ENCODE data around the gene THEMIS2.
"Not testable (repeated sequence)": the region's sequence is repeated elsewhere in the genome, so short reads cannot be mapped to it uniquely, and the experiment has no call there.

The THEMIS2 gene

GRCh38 chr1:27872059-27872801, at the start of gene THEMIS2:
Gene THEMIS2 (plus strand): TSS chr1:27872544. CDS start chr1:27872572, 28 bp downstream.
- H3K4me3 ChIP-seq (ENCODE audit: low read depth, low read length) = peak within 1 kb of the TSS; percentile 63
- TF ChIP-seq, protein P1, sequence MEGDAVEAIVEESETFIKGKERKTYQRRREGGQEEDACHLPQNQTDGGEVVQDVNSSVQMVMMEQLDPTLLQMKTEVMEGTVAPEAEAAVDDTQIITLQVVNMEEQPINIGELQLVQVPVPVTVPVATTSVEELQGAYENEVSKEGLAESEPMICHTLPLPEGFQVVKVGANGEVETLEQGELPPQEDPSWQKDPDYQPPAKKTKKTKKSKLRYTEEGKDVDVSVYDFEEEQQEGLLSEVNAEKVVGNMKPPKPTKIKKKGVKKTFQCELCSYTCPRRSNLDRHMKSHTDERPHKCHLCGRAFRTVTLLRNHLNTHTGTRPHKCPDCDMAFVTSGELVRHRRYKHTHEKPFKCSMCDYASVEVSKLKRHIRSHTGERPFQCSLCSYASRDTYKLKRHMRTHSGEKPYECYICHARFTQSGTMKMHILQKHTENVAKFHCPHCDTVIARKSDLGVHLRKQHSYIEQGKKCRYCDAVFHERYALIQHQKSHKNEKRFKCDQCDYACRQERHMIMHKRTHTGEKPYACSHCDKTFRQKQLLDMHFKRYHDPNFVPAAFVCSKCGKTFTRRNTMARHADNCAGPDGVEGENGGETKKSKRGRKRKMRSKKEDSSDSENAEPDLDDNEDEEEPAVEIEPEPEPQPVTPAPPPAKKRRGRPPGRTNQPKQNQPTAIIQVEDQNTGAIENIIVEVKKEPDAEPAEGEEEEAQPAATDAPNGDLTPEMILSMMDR (IDR thresholded peaks at IDR 0.05; ENCODE audit: insufficient read depth, low read depth, low read length, missing control alignments) = no peak
- peak; percentile 81 for DNase-seq (ENCODE audit: low read depth)

DNA sequence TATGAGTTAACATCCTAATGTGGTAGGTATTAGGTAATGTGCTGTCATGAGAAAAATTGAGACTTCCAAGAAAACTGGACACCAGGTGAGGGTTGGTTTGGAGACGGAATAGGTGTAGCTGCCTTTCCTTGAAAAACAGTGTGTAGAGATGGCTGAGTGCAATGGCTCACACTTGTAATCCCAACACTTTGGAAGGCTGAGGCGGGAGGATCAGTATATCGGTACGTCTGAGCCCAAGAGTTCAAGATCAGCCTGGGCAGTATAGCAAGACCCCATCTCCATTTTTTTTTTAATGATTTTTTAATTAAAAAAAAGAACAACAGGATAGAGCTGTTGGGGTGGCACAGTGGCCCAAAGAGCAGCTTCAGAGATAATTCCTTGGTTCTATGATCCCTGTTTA, 48.6 kb upstream of the THEMIS2 start:
- TF ChIP-seq, protein P1 (IDR thresholded peaks at IDR 0.05; ENCODE audit: insufficient read depth, low read depth, low read length, missing control alignments) = no peak
- no peak for DNase-seq (ENCODE audit: low read depth)
- H3K4me3 ChIP-seq (ENCODE audit: low read depth, low read length) = no peak overlapping the region

DNA sequence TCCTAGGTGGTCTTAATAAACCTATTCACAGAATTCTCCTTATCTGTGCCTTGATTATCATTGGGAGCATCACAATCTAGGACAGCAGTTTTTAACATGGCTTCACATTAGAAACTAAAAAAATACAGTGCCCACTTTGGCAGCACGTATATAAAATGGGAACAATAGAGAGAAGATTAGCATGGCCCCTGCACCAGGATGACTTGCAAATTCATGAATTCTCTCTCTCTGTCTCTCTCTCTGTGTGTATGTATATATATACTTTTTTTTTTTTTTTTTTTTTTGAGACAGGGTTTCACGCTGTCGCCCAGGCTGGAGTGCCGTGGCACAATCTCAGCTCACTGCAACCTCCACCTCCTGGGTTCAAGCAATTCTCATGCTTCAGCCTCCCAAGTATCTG, 47.9 kb upstream of the THEMIS2 start:
- DNase-seq (ENCODE audit: low read depth) = no peak
- no peak overlapping the region for H3K4me3 ChIP-seq (ENCODE audit: low read depth, low read length)
- TF ChIP-seq, protein P1 (IDR thresholded peaks at IDR 0.05; ENCODE audit: insufficient read depth, low read depth, low read length, missing control alignments) = no peak

DNA sequence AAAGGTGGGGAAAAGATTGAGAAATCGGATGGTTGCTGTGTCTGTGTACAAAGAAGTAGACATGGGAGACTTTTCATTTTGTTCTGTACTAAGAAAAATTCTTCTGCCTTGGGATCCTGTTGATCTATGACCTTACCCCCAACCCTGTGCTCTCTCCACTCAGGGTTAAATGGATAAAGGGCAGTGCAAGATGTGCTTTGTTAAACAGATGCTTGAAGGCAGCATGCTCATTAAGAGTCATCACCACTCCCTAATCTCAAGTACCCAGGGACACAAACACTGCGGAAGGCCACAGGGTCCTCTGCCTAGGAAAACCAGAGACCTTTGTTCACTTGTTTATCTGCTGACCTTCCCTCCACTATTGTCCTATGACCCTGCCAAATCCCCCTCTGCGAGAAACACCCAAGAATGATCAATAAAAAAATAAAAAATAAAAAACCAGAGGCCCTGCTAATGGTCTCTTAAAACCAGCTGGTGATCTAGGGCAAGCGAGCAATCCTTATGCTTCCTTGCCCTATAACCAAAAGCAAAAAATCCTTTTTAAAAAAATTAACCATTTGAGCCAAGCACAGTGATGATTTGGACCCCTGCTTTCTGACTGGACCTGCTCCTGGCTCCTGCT, 42.9 kb upstream of the THEMIS2 start:
- not testable (repeated sequence) for DNase-seq (ENCODE audit: low read depth)
- peak overlapping the region; percentile 96 for H3K4me3 ChIP-seq (ENCODE audit: low read depth, low read length)

DNA sequence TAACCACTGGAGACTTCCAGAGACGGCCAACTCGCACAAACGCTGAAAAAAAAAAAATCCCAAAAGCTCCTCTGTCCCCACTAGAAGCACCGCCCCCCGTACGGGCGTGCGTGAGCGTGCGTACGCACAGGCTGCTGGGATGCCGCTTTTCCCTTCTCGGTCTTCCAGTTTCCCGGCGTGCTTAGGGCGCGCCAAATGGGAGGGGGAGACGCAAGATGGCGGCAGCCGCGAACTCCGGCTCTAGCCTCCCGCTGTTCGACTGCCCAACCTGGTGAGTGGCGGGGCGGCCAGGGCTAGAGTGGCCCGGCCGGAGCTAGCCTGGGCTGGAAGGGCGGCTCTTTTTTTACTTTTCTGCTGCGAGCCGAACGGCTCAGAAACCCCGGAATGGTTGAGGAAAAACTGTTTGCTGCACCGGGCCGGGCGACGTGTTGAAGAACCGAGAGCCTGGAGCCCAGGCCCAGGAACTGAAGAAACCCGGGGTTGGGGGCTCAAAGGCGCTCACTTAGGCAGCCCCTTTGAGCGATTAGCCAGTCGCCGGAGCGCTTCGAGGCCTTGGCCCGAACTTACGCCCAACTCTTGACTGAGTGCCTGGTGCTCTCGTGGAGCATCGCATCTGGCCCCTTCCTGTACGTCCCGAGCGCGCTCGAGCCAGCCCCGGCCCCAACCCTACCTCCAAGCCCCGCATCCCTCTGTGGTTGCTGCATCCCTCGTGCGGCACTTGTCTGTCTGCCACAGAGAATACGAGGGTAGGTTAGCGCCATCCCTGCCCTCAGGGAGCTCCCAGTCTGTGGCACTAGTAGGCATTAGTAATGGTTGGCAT, 41.5 kb upstream of the THEMIS2 start, which contains the start of gene PPP1R8:
Gene PPP1R8 (plus strand): TSS at position 162 of the 820 bp plus-strand sequence. CDS start 54 bp downstream, at position 216.
- TF ChIP-seq, protein P1 (IDR thresholded peaks at IDR 0.05; ENCODE audit: insufficient read depth, low read depth, low read length, missing control alignments) = no peak
- peak; percentile 97 for DNase-seq (ENCODE audit: low read depth)
- H3K4me3 ChIP-seq (ENCODE audit: low read depth, low read length) = peak within 1 kb of the TSS; percentile 96

DNA sequence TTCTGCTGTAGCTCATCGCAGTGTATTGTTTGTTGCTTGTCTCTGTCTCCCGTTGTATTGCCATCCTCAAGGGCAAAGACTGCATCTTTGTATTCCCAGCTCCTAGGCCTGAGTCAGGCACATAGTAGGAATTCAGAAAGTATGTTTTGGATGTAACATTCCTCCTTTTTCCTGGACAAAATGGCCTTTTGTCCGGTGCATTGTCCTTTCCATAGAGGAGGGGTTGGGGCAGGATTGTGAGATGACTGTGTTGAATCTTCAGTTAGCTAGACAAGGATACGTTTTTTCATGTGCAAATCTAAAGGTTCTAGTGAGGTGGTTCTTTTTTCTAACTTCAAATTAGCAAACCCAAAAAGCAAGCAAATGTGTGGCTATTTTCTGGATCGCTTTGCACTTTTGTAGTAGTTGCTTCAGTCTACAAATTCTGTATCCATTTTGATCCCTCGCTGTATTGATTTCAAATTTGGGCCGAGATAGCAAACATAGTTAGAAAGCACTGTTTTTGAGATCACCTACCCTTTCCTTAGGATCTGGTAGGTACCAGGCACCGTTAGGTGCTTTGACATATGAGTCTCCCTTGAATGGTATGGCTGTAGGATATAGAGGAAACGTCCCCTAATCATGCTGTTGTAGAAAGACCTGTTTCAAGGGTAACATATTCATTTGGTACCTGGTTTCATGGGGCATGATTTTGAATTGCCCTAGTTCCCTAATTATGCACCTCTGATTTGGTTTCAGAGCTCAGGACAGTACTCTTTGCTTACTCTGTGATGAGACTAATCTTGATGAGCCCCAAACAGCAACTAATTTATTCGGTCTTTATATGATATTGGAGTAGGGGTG, 40.6 kb upstream of the THEMIS2 start:
- DNase-seq (ENCODE audit: low read depth) = no peak
- TF ChIP-seq, protein P1 (IDR thresholded peaks at IDR 0.05; ENCODE audit: insufficient read depth, low read depth, low read length, missing control alignments) = no peak
- peak overlapping the region; percentile 96 for H3K4me3 ChIP-seq (ENCODE audit: low read depth, low read length)
